Stomach (tissue), 4 donors: Measurements from ENCODE around the gene XRCC3.

Source experiments
- POLR2A ChIP-seq, 4 donors: fragments of 450-650 bp; IDR thresholded peaks; one replicate each; pipeline ENCODE4 v1.6.1; 2016; ENCODE audit warnings: antibody characterized with exemption in 4 of 4, control low read depth in 2 of 4, mild to moderate bottlenecking in 1 of 4, moderate library complexity in 1 of 4
- TF ChIP-seq, protein P1 (sequence below), 7 experiments: fragments of 450-650 bp in 4 of 7; fragments of 200-600 bp in 3 of 7; sonication (generic) in 3 of 7; IDR thresholded peaks; one replicate each; pipeline ENCODE4 v1.5.1; 2016 to 2019; ENCODE audit warnings: antibody characterized with exemption in 7 of 7, control low read depth in 2 of 7, mild to moderate bottlenecking in 1 of 7

DNA sequence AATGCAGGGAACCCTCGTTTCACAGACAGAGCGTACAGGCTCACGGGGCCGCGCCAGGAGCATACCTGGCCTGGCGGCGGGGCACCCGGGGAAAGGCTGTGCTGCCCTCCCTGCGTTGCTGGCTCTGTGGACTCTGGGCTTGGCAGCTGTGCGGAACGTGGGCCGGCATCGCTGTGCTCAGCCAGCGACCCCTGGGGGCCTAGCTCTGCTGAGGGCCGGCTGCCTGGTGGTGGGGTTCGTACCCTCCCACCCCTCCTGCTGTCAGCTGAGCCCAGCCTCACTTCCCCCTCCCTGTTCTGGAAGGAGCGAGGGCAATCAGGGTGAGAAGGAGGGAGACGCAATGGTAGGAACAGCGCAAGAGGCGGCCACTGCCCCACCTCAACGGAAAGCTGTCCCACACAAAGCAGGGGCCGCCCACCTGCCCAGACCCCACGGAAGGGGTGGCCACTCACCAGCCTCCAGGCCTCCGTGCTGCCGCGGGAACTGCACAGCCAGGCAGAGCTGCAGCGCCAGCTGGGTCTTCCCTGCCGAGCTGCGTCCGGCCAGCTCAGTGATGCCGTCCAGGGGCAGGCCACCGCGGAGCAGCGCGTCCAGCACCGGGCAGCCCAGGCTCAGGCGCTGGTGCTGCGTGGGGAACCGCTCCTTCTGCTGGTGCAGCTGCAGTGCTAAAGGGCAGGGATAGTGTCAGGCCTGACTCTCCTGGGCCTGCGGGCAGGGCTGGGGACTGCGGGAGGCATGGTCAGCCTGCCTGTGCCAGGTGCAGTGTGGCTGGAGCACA, 8.5 kb downstream of the XRCC3 start:
- TF ChIP-seq, protein P1, sequence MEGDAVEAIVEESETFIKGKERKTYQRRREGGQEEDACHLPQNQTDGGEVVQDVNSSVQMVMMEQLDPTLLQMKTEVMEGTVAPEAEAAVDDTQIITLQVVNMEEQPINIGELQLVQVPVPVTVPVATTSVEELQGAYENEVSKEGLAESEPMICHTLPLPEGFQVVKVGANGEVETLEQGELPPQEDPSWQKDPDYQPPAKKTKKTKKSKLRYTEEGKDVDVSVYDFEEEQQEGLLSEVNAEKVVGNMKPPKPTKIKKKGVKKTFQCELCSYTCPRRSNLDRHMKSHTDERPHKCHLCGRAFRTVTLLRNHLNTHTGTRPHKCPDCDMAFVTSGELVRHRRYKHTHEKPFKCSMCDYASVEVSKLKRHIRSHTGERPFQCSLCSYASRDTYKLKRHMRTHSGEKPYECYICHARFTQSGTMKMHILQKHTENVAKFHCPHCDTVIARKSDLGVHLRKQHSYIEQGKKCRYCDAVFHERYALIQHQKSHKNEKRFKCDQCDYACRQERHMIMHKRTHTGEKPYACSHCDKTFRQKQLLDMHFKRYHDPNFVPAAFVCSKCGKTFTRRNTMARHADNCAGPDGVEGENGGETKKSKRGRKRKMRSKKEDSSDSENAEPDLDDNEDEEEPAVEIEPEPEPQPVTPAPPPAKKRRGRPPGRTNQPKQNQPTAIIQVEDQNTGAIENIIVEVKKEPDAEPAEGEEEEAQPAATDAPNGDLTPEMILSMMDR (IDR thresholded peaks at IDR 0.05), result no peak
- no peak for TF ChIP-seq POLR2A (IDR thresholded peaks at IDR 0.05)
